Measurements from ENCODE around the gene PRKG1.
"Not testable (repeated sequence)": the region's sequence is repeated elsewhere in the genome, so short reads cannot be mapped to it uniquely, and the experiment has no call there.

Gene PRKG1

GRCh38 chr10:51321980-51322379 lies 247.7 kb downstream of the PRKG1 start:
- DNase-seq (ENCODE audit: low read depth): no peak

- no peak for DNase-seq (ENCODE audit: low read depth)
These were observed 251.4 kb downstream of the PRKG1 start for GRCh38 chr10:51325649-51326048.

DNA sequence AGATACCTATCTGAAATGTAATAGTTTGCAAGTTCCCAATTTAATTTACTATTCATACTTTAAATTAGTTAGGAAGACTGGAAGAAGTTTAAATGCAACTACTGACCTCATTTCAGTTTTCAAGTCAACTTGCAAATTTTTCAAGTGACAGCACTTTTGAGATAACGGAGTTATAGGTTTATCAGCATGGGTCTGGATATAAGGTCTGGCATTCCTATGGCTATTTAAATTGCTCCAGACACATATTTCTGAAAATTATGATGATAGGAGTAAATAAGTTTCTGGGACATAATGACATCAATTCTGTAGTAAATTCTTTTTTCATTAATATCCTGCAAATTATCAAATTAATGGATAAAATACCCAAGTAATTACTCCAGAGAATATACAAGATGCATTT lies 251.9 kb downstream of the PRKG1 start:
- DNase-seq (ENCODE audit: low read depth): no peak

- no peak for DNase-seq (ENCODE audit: low read depth)
These were observed 253.1 kb downstream of the PRKG1 start for GRCh38 chr10:51327432-51327831.

- no peak for DNase-seq (ENCODE audit: low read depth)
These were observed 266.1 kb downstream of the PRKG1 start for GRCh38 chr10:51340366-51340765.

GRCh38 chr10:51340845-51341610 lies 266.7 kb downstream of the PRKG1 start:
- DNase-seq (ENCODE audit: low read depth): no peak

DNA sequence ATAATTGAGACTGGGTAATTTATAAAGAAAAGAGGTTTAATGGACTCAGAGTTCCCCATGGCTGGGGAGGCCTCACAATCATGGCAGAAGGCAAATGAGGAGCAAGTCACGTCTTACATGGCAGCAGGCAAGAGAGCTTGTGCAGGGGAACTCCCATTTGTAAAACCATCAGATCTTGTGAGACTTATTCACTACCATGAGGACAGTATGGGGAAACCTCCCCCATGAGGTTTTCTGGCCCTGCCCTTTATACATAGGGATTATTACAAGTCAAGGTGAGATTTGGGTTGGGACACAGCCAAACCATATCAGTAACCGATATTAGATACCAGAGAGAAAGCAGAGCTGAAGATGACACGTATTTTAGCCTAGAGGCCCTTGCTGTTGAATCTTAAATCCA lies 267.5 kb downstream of the PRKG1 start:
- DNase-seq (ENCODE audit: low read depth): not testable (repeated sequence)

GRCh38 chr10:51342381-51342780 lies 268.1 kb downstream of the PRKG1 start:
- DNase-seq (ENCODE audit: low read depth): no peak

- DNase-seq (ENCODE audit: low read depth): no peak
These were observed 269.1 kb downstream of the PRKG1 start for GRCh38 chr10:51343391-51343790.

DNA sequence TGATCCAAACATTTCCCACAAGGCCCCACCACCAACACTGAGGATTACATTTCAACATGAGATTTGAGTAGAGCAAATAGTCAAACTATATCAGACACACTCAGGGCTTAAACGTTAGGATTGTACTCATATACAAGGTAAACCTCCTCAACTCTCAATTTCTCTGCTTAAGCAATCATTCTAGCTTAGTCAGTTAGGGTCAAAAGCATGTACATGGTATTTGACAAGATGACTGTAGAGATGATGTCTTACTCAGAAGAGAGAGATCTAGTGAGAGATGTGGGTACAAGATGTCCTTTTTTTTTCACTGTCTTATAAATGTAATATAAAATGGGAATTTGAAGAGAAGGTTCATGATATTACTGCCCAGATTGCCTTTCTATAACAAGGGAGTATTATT lies 270.1 kb downstream of the PRKG1 start:
- no peak for DNase-seq (ENCODE audit: low read depth)

DNA sequence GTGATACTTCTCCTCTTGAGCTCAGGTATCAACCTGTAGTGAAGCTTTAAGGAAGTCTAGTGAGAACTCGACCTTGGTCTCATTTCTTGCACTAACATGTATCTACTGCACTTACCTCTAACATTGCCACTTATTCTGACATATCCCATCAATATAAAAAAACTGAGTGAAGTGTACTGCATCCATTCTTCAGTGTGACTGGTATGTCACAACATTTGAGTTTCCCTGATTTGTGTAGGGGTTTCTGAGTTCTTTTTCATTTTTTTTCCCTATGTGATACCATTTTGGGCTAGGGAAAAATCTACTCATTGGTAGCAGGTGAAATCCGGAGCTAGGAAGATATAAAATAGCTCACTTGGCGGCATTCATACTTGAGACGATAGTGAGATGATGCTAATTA lies 274.3 kb downstream of the PRKG1 start:
- DNase-seq (ENCODE audit: low read depth): no peak

DNA sequence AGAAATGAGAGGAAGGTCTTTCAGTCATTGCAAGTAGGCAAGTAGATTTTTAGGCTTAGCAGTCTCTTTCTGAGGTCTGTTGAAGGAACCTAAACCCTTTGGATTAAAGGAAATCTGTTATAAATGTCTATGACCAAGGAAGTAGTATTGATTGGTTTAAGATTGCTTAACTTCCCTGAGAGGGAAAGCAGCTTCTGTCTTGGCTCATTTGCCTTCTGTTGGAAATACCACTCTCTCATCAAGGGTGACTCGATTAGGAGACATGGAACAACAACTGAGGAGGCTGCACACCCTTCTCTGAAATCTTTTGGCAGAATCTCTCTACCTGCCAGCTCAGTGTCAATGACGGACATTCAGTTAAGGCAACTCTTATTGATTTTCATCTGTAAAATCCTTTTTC lies 282.9 kb downstream of the PRKG1 start:
- no peak for DNase-seq (ENCODE audit: low read depth)

DNA sequence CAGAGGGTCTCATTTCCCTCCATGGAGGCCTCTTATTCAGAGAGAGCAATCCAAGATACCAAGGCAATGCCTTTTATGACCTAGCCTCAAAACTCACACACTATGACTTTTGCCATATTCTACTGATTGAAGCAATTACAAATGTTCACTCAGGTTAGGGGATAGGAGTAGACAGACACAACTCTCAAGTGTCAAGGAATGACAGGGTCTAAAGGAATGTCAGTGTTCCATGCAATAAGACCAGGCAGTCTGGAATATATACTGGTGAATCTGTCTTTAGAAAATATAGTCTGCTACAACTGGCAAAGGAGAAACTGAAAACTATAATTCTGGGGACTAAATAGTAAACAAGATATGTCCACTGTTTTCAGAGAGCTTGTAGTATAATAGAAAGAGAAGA lies 283.9 kb downstream of the PRKG1 start:
- DNase-seq (ENCODE audit: low read depth): no peak

- DNase-seq (ENCODE audit: low read depth): no peak
These were observed 289.1 kb downstream of the PRKG1 start for GRCh38 chr10:51363415-51363814.

DNA sequence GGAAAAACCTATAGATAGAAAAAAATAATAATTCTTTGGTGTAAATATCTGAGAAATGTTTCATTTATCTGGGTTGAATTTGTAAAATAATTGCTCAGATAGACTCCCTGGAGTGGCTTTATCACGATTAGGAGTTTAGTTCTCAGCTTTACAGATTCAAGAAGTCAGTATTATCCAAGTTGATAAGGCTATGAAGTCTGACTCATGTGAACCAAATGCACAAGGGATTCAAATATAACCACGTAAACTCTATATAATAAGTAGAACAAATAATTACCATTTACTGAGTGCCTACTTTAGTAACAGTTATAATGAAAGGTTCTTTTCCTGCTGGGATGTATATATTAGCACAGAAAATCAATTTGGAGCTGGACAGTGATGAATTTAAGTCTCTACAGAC lies 290.4 kb downstream of the PRKG1 start:
- no peak for DNase-seq (ENCODE audit: low read depth)

- no peak for DNase-seq (ENCODE audit: low read depth)
These were observed 291.8 kb downstream of the PRKG1 start for GRCh38 chr10:51366044-51366443.

GRCh38 chr10:51367127-51367526 lies 292.8 kb downstream of the PRKG1 start:
- DNase-seq (ENCODE audit: low read depth): no peak

DNA sequence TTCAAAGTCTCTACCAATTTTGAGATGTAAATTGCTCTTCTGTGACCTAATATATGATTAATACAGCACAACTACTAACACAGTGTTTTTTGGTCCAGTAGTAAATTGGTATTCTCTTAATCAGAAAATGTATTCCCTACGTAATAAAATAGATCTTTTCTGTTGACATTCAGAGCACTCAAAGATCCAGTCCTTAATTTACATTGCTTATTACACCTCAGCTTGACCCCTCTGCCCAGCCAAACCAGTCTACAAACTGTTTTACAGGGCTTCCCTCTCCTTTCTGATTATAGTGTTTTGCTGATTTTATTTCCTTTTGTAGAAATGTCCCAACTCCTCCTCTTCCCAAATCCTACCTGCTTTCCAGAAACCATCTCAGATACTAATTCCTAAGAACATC lies 293.4 kb downstream of the PRKG1 start:
- no peak for DNase-seq (ENCODE audit: low read depth)

DNA sequence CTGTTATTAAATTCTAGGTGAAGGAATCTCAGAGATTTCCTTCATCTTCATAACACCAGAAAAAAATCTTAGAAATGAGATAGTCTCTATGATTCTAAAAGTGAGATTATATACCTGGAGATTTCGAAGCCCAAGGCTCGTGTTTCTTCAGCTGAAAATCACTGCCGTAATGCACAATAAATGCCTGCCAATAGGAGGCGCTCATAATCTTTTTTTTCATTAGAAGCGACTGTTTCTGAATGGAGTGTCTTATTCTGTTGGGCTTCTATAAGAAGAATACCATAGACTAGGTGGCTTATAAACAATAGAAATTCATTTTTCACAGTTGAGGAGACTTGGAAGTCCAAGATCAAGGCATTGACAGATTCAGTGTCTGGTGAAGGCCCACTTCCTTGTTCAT lies 294.7 kb downstream of the PRKG1 start:
- DNase-seq (ENCODE audit: low read depth): no peak

DNA sequence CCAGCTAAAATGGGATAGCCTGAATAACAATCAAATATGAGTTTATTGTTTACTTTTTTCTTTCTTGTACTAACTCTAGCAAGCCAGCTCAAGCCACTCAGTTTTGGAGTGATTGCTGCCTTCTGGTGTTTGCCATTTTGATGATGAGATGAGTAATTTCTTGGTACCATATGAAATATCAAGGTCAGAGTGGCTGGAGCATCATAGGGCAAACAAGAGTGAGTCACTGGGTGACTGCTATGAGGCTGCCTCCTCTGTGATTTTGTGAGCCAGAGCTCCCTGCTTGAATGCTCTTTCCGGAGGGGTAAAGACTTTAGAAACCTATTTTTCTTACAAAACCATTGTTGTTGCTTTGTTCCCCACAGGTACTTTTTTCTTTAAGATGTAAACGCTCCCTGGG lies 295.6 kb downstream of the PRKG1 start:
- DNase-seq (ENCODE audit: low read depth): no peak

DNA sequence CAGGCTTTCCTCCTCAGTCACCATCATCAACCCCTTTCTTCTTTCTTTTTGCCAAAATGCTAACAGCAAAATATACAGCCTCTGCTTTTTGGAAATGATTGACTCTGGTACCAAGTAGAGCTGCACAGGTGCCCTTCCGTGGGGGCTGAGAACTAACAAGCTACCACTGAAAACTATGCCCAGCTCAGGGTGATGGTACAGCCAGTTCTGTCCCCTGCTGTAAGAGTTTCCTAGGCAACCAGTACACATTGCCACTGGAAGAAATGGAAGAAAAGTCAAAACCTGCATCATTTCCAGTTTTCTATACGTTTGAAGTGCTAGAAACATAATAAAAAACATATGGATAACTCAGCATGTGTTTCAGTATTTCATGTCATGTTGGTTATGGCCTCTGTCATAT lies 297.5 kb downstream of the PRKG1 start:
- DNase-seq (ENCODE audit: low read depth): no peak

DNA sequence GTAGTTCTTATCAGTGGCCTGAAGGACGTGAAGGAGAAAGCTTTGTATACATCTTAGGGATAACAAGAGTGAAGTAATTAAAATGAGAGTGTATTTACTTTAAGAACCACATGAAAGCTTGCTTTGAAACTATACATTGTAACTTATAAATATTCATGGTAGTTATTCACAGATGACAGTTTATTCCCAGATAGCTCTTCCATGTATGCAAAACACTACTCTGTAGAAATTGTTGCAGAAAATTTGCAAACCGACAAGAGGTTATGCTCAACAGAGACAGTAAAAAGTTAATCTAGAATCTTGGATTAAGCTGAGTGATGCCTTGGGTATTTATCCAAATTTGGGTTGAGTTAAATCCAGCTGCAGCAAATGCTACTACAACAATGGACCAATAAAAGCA lies 301.5 kb downstream of the PRKG1 start:
- no peak for DNase-seq (ENCODE audit: low read depth)

GRCh38 chr10:51377070-51377931 lies 303.0 kb downstream of the PRKG1 start:
- DNase-seq (ENCODE audit: low read depth): no peak

All from T-helper 22 cell (primary cell).